SU-DHL-6 (cell line): ENCODE data around the gene BEST2.

ENCODE experiments used
- EZH2phosphoT487 ChIP-seq: fragments of 200-600 bp; sonication (generic), shearing (Covaris generic); conservative IDR thresholded peaks from 2 replicates; pipeline ENCODE4 v1.6.1; 2018; ENCODE audit warnings: mild to moderate bottlenecking, antibody characterized with exemption, low read length, moderate library complexity, mixed read lengths
- TF ChIP-seq, protein P1 (sequence below): fragments of 200-600 bp; sonication (generic); IDR thresholded peaks from one replicate; pipeline ENCODE4 v1.5.1; 2017; ENCODE audit warnings: antibody characterized with exemption, mild to moderate bottlenecking, low read length, moderate library complexity; ENCODE audit not compliant: insufficient read depth, poor library complexity, severe bottlenecking

DNA sequence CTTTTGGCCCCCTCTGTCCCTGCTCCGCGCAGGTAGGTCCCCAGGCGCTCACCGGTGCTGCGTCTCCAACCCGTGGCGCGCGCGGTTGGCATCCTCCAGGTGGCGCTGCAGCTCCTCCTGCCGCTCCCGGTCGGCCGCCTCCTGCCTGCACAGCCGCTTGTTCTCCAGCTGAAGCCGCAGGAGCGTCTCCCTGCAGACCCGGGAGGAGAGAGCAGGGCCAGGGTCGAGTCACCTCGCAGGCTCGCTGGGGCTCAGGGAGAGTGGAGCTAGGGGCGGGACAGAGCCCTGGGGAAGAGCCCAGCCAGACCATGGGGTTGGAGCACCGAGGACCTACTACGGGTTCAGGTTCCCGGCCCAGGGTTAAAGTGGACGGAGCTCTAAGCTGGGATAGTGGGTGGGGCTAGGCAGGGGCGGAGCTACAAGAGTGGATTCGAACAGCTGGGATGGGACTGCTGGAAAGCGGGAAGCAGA is 14.5 kb downstream of the BEST2 start:
- TF ChIP-seq, protein P1, sequence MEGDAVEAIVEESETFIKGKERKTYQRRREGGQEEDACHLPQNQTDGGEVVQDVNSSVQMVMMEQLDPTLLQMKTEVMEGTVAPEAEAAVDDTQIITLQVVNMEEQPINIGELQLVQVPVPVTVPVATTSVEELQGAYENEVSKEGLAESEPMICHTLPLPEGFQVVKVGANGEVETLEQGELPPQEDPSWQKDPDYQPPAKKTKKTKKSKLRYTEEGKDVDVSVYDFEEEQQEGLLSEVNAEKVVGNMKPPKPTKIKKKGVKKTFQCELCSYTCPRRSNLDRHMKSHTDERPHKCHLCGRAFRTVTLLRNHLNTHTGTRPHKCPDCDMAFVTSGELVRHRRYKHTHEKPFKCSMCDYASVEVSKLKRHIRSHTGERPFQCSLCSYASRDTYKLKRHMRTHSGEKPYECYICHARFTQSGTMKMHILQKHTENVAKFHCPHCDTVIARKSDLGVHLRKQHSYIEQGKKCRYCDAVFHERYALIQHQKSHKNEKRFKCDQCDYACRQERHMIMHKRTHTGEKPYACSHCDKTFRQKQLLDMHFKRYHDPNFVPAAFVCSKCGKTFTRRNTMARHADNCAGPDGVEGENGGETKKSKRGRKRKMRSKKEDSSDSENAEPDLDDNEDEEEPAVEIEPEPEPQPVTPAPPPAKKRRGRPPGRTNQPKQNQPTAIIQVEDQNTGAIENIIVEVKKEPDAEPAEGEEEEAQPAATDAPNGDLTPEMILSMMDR = peak; percentile 90
- TF ChIP-seq EZH2phosphoT487 = no peak
